Activated T-cell treated with anti-CD3 and anti-CD28 coated beads, Interleukin-2, amount 50 U/mL, for 24 hours (primary cell): ENCODE measurements around the gene THSD4.

ENCODE experiments used
- DNase-seq: peaks from one replicate; pipeline ENCODE4 v3.0.0-alpha.2; 2020
- H3K27ac Mint-ChIP-seq: 2 replicates; pipeline ENCODE4 v1.8.0; 2020; ENCODE audit warnings: mild to moderate bottlenecking, mixed read lengths
- H3K27me3 Mint-ChIP-seq: 2 replicates; pipeline ENCODE4 v1.8.0; 2020; ENCODE audit warnings: mixed read lengths
- H3K36me3 Mint-ChIP-seq: 2 replicates; pipeline ENCODE4 v1.8.0; 2020; ENCODE audit warnings: low read depth, mixed read lengths
- H3K4me1 Mint-ChIP-seq: 2 replicates; pipeline ENCODE4 v1.8.0; 2020; ENCODE audit warnings: low read depth, mixed read lengths
- H3K4me3 Mint-ChIP-seq: 2 replicates; pipeline ENCODE4 v1.8.0; 2020; ENCODE audit warnings: mild to moderate bottlenecking, moderate library complexity, mixed read lengths
- H3K9me3 Mint-ChIP-seq: 2 replicates; pipeline ENCODE4 v1.8.0; 2020; ENCODE audit warnings: mixed read lengths

THSD4 gene

GRCh38 chr15:71742964-71743363 lies 627.7 kb downstream of the THSD4 start:
- Mint-ChIP-seq H3K27me3 (peaks cover 13% of the 10 kb centered on the region), H3K9me3 (no peaks in the 10 kb centered on the region), H3K4me3 (no peak overlapping the region), H3K36me3 (no peaks in the 10 kb centered on the region), H3K4me1 (peaks cover 2% of the 10 kb centered on the region), H3K27ac (no peak overlapping the region)
- no peak for DNase-seq

DNA sequence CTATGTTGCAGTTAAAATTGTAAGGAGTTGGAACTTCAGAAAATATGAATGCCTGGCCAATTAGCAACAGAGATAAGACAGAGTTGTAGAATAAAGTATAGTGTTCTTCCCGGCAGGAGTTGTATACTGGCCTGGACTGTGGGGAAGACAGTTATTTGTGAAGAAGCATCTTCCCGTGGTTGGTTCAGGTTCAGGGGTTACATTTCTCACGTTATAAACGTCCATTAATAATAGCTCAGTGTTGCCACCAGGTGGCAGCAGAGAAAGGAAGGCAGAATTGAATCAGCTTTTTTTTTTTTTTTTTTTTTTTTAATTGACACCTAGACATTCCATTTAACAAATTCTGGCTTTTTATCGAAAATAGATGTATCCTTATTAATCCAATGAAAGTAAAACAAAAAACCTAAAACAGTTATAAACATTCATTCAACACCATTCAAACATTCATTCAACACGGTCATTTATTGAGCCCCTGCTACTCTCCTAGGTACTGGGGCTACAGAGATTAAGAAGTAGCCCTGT lies 628.7 kb downstream of the THSD4 start:
- H3K4me1 Mint-ChIP-seq = peaks cover 2% of the 10 kb centered on the region
- H3K9me3 Mint-ChIP-seq = no peaks in the 10 kb centered on the region
- peak; percentile 57 for DNase-seq
- H3K27me3 Mint-ChIP-seq = peaks cover 14% of the 10 kb centered on the region
- H3K27ac Mint-ChIP-seq = no peak overlapping the region
- no peak overlapping the region for H3K4me3 Mint-ChIP-seq
- H3K36me3 Mint-ChIP-seq = no peaks in the 10 kb centered on the region

DNA sequence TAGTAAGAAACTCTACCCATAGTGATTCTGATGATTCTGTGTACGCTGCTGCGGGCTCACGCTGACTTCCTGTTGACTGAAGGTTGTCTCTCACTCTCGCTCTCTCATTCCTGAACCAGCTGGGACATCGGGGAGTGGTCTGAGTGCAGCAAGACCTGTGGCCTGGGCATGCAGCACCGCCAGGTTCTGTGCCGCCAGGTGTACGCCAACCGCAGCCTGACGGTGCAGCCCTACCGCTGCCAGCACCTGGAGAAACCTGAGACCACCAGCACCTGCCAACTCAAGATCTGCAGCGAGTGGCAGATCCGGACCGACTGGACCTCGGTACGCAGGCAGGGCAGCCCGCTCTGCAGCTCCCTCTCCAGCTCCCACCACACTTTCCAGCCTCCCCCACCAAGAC lies 631.4 kb downstream of the THSD4 start:
- Mint-ChIP-seq H3K27ac (no peak overlapping the region), H3K27me3 (peaks cover 27% of the 10 kb centered on the region), H3K9me3 (no peaks in the 10 kb centered on the region), H3K4me3 (no peak overlapping the region), H3K4me1 (peaks cover 2% of the 10 kb centered on the region), H3K36me3 (no peaks in the 10 kb centered on the region)
- DNase-seq = no peak

DNA sequence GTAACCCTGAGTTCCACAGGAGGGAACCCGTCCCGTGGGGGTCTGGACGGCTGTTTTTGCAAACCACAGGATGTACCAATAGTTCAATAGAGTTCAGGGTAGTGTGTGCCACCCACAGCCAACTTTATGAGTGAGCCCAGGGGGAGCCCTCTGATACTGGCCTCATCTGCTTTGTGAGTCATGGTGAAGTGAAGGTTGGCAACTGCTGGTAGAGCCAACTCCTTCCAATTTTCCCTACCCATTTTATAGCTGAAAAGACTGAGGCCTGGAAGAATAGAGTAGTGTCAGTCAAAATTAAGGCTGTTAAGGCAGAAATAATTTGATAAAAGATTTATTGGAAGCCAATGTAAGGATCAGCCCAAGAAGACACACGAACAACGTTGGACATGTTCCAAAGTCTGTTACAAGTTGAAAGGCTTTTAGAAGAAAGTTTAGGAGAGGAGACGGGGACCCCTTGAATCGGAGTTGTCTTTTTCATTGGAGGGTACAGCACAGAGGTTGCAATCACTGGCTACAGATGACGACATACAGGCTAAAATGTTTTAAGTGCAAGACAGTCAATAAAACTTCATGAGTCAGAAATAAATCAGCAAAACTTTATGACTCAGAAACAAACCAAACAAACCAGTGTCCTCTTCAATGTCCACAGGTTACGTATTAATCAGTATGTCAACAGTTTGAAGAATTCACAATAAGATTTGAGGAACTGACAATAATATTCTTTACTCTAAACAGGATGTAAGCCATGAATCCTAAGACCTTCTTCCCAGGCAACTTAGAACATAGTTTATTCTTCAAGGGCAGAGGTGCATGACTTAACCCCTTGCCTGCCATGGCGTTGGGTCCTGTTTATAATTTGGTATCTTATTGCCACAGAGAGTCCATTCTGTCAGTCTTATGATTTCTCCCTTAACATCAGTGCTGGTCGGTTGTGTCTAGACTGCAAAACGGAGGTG lies 632.1 kb downstream of the THSD4 start:
- Mint-ChIP-seq H3K27me3 (peaks cover 34% of the 10 kb centered on the region), H3K4me3 (no peak overlapping the region), H3K4me1 (peaks cover 2% of the 10 kb centered on the region), H3K36me3 (no peaks in the 10 kb centered on the region), H3K27ac (no peak overlapping the region), H3K9me3 (no peaks in the 10 kb centered on the region)
- no peak for DNase-seq

DNA sequence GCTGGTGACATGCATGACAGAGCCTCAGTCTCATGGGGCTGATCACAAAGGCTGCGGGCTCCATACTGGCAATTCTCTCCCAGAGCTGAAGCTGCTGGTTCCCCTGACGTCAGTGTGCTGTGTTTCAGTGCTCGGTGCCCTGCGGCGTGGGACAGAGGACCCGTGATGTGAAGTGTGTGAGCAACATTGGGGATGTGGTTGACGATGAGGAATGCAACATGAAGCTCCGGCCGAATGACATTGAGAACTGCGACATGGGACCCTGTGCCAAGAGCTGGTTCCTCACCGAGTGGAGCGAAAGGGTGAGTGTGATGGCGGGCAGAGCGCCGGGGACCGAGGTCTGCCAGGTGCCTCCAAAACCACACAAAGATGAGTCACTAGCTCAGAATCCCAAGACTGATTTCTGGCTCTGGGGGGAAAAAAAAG lies 633.0 kb downstream of the THSD4 start:
- DNase-seq = no peak
- peaks cover 37% of the 10 kb centered on the region for H3K27me3 Mint-ChIP-seq
- no peaks in the 10 kb centered on the region for H3K9me3 Mint-ChIP-seq
- peaks cover 2% of the 10 kb centered on the region for H3K4me1 Mint-ChIP-seq
- H3K36me3 Mint-ChIP-seq = no peaks in the 10 kb centered on the region
- H3K4me3 Mint-ChIP-seq = no peak overlapping the region
- H3K27ac Mint-ChIP-seq = no peak overlapping the region

GRCh38 chr15:71749500-71749899 lies 634.2 kb downstream of the THSD4 start:
- Mint-ChIP-seq H3K36me3 (no peaks in the 10 kb centered on the region), H3K4me1 (no peaks in the 10 kb centered on the region), H3K27me3 (peaks cover 35% of the 10 kb centered on the region), H3K9me3 (no peaks in the 10 kb centered on the region), H3K27ac (no peak overlapping the region), H3K4me3 (no peak overlapping the region)
- DNase-seq = no peak

GRCh38 chr15:71752128-71752527 lies 636.9 kb downstream of the THSD4 start:
- Mint-ChIP-seq H3K27ac (no peak overlapping the region), H3K4me1 (no peaks in the 10 kb centered on the region), H3K27me3 (peaks cover 32% of the 10 kb centered on the region), H3K36me3 (no peaks in the 10 kb centered on the region), H3K9me3 (no peaks in the 10 kb centered on the region), H3K4me3 (no peak overlapping the region)
- no peak for DNase-seq

- Mint-ChIP-seq H3K4me1 (no peaks in the 10 kb centered on the region), H3K9me3 (no peaks in the 10 kb centered on the region), H3K27me3 (peaks cover 32% of the 10 kb centered on the region), H3K27ac (no peak overlapping the region), H3K4me3 (no peak overlapping the region), H3K36me3 (no peaks in the 10 kb centered on the region)
- no peak for DNase-seq
These were observed 637.5 kb downstream of the THSD4 start for GRCh38 chr15:71752604-71753289.

DNA sequence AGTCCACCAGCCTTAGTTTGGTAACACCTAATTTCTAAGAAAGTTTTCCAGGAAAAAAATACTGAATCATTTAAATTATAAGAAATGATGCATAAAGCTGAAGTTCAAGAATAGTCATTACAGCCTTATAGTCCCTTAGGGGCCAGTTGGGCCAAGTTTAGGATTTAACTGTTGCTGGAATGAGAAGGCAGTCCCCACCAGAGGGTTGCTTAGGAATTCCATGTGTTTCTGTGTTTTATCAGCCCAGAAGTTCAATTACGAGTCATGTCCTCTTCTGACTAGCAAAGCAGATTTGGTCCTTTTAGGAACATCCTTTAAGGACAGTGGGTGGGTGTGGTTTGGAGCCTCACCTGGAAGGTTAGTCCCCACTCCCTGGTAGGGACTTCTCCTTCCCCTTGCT lies 638.1 kb downstream of the THSD4 start:
- Mint-ChIP-seq H3K27me3 (peaks cover 29% of the 10 kb centered on the region), H3K9me3 (no peaks in the 10 kb centered on the region)
- DNase-seq = no peak

GRCh38 chr15:71754660-71755059 lies 639.4 kb downstream of the THSD4 start:
- H3K4me1 Mint-ChIP-seq = no peaks in the 10 kb centered on the region
- H3K4me3 Mint-ChIP-seq = no peak overlapping the region
- no peaks in the 10 kb centered on the region for H3K9me3 Mint-ChIP-seq
- H3K36me3 Mint-ChIP-seq = no peaks in the 10 kb centered on the region
- H3K27ac Mint-ChIP-seq = no peak overlapping the region
- no peak for DNase-seq
- peaks cover 27% of the 10 kb centered on the region for H3K27me3 Mint-ChIP-seq

More for the DNA sequence above, 638.1 kb downstream of the THSD4 start:
- H3K4me1 Mint-ChIP-seq = no peaks in the 10 kb centered on the region
- no peak overlapping the region for H3K4me3 Mint-ChIP-seq
- H3K27ac Mint-ChIP-seq = no peak overlapping the region
- no peaks in the 10 kb centered on the region for H3K36me3 Mint-ChIP-seq

DNA sequence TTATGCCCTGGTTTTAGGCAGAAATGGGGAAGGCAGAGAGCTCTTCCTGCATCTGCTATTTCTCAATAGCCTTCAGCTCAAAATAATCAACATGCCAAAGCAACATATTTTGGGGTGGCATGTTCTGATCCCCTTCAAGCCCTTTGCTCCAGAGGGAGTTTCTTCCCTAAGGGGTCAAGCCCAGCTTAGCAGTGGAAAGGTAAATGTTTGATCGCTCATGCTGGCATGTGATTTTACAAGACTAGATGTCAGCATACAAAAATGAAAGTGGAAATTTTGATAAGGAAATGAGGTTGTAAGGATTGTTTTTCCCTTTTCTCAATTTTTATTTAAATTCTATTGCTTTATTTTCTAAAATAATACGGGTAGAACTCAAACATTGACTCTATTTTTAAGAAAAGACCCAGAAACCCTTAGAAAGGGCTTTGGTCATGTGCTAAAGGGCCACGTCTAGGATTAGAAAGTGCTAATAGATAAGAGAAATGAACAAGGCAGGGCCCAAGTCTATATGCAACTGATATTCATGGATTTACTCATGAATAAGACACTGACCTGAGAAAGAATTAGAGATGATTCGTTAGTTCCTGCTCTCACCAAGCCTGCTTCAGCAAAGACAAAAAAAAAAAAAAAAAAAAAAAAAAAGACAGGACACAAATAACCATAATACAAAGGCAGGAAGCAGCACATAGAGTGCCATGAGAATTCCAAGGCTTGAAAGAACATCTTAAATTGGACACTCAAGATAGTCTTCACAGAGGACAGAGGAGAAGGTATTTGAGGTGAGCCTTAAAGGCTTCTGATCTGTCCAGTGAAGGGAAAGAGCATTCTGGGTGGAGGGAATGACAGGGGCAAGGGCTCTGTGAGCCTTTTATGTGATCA lies 640.1 kb downstream of the THSD4 start:
- H3K27ac Mint-ChIP-seq = no peak overlapping the region
- no peak for DNase-seq
- peaks cover 1% of the 10 kb centered on the region for H3K9me3 Mint-ChIP-seq
- H3K4me3 Mint-ChIP-seq = no peak overlapping the region
- peaks cover 24% of the 10 kb centered on the region for H3K27me3 Mint-ChIP-seq
- H3K36me3 Mint-ChIP-seq = no peaks in the 10 kb centered on the region
- no peaks in the 10 kb centered on the region for H3K4me1 Mint-ChIP-seq

DNA sequence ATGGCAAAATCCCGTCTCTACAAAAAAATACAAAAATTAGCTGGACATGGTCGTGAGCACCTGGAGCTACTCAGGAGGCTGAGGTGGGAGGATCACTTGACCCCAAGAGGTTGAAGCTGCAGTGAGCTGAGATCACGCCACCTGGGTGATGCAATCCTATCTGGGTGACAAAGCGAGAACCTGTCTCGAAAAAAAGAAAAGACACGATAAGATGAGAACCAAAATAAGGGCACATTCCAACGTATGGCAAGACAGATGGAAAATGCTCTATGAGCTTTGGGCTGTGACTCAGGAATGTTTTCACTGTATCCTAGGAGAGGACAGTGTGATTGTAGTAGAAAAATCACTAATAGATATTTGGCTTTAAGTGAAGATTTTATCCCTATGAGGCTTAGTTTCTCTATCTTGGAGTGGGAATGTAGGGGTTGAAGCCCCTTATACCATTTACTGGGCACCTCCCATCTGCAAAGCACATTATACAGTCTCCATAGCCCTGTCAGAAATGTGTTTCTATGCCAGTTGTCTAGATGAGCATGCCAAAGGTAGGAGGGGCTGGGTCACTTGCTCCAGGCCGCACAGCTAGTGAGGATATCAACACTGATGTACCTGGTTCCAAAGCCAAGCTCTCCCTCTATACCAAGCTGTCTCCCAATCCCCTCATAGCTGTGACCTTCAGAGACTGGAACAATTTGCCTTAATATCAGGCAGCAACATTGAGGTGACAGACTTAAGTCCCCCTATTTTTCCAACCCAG lies 641.5 kb downstream of the THSD4 start:
- Mint-ChIP-seq H3K9me3 (peaks cover 10% of the 10 kb centered on the region), H3K4me3 (no peak overlapping the region), H3K36me3 (no peaks in the 10 kb centered on the region), H3K4me1 (no peaks in the 10 kb centered on the region), H3K27me3 (peaks cover 15% of the 10 kb centered on the region), H3K27ac (no peak overlapping the region)
- DNase-seq = no peak

DNA sequence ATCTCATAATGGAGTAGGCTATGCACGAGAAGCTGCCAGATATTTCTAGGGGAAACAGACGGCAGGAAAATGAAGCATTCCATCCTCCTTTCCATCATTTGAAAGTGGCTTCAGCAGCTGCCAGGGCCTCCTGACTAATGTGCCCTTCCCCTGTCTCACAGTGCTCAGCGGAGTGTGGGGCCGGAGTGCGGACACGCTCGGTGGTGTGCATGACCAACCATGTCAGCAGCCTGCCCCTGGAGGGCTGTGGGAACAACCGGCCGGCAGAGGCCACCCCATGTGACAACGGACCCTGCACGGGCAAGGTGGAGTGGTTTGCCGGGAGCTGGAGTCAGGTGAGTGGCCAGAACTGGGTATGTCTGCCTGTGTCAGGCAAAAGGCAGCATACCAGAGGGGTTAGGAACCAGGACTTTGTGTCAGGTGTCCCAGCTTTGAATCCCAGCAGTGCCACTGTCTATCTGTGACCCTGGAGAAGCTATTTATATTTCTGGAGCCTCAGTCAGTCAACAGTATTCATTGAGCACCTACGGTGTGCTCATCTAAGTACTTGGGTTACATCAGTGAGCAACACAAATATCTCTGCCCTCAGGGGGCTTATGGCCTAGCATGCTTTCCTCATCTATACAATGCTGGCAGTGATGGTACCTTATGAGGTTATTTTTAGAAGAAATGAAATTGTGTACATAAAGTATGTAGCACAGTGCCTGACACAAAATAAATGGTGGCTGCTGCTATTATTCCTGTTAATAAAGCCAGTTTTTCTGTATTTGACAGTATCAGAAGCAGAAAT lies 642.7 kb downstream of the THSD4 start:
- no peak for DNase-seq
- H3K36me3 Mint-ChIP-seq = no peaks in the 10 kb centered on the region
- no peak overlapping the region for H3K27ac Mint-ChIP-seq
- peaks cover 13% of the 10 kb centered on the region for H3K9me3 Mint-ChIP-seq
- H3K4me1 Mint-ChIP-seq = no peaks in the 10 kb centered on the region
- no peak overlapping the region for H3K4me3 Mint-ChIP-seq
- peaks cover 6% of the 10 kb centered on the region for H3K27me3 Mint-ChIP-seq
